Retinal pigment epithelial cell (primary cell): Measurements from ENCODE around the gene PIEZO2.

ENCODE experiments used
- DNase-seq: peaks from one replicate; pipeline ENCODE4 v3.0.0-alpha.2; 2010; ENCODE audit warnings: low read depth
- H3K4me3 ChIP-seq: 2 replicates; pipeline ENCODE4 v1.5.1; 2011; ENCODE audit warnings: mild to moderate bottlenecking, low read length, control low read depth, moderate library complexity
- TF ChIP-seq, protein P1 (sequence below): conservative IDR thresholded peaks from 2 replicates; pipeline ENCODE4 v1.5.1; 2011; ENCODE audit warnings: low read depth, low read length, control low read depth, inconsistent platforms

PIEZO2 gene

DNA sequence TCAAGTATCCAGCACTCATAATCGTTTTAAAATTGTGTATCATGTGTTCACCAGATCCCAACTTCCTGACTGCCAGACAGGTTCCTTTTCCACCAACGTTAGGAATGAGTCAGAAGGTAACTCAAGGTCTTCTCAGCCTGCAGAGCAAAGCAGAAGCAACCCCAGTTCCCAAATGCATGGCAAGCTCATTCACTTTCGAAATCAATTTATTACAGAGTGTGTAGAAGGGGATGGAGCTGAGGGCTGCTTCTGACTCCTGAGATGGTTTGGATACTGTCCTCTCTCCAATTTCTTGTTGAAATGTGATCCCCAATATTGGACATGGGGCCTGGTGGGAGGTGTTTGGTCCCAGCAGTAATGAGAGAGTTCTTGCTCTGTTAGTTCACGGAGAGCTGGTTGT, 114.5 kb downstream of the PIEZO2 start:
- DNase-seq: no peak
- TF ChIP-seq, protein P1, sequence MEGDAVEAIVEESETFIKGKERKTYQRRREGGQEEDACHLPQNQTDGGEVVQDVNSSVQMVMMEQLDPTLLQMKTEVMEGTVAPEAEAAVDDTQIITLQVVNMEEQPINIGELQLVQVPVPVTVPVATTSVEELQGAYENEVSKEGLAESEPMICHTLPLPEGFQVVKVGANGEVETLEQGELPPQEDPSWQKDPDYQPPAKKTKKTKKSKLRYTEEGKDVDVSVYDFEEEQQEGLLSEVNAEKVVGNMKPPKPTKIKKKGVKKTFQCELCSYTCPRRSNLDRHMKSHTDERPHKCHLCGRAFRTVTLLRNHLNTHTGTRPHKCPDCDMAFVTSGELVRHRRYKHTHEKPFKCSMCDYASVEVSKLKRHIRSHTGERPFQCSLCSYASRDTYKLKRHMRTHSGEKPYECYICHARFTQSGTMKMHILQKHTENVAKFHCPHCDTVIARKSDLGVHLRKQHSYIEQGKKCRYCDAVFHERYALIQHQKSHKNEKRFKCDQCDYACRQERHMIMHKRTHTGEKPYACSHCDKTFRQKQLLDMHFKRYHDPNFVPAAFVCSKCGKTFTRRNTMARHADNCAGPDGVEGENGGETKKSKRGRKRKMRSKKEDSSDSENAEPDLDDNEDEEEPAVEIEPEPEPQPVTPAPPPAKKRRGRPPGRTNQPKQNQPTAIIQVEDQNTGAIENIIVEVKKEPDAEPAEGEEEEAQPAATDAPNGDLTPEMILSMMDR: no peak
- H3K4me3 ChIP-seq: no peak overlapping the region

DNA sequence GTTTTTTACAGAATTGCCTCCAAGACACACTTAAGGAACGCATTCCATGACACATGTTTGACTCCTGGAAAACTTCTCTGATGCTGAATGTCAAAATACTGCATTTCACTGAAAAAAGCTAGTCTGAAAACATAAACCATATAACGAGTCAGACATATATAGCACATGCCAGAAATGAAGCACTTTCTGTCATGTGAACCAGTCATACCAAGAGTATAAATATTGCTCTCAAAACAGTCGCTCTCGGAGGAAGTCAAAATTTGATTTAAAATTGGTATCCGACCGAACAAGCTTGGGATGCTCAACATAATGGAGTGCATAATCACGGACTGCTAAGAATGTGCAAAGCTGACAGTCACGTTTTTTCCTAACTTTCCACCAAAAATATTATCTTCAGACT, 115.9 kb downstream of the PIEZO2 start:
- DNase-seq: no peak
- TF ChIP-seq, protein P1: no peak
- H3K4me3 ChIP-seq: no peak overlapping the region

DNA sequence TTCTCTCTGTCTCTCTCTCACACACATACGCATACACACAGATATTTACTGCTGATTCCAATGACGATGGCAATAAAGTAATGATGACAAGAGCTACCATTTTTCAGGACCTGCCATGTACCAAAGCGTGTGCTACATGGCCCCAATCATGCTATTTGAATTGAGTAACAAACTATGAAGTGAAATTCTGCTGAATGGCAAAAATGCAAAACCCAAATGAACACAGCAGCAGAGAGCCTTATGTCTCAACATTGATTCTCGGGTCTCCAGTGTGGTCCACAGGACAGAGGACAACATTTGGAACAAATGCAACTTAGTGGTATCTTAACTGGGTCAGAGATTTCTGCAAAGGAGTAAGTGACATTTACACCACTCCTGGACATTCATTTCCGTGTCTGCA, 117.4 kb downstream of the PIEZO2 start:
- TF ChIP-seq, protein P1: no peak
- no peak overlapping the region for H3K4me3 ChIP-seq

DNA sequence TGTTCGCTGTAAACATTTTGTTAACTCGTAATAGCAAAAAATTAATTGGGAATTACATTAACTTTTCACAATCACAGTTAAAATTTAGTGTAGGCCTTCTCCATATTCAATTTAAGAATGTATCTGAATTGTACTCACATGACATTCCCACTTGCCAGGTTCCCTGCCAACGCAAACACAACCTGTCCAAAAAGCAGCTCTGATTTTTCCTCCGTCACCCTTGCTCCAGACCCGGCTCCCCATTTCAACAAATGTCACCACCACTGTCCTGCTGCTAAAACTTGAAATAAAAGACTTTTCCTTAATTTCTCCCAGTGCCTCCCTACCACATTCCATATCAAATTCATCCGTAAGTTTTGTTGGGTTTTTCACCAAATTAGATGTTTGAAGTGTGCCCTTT, 120.3 kb downstream of the PIEZO2 start:
- TF ChIP-seq, protein P1: no peak
- DNase-seq: no peak
- no peak overlapping the region for H3K4me3 ChIP-seq

More for the DNA sequence above, 117.4 kb downstream of the PIEZO2 start:
- no peak for DNase-seq

DNA sequence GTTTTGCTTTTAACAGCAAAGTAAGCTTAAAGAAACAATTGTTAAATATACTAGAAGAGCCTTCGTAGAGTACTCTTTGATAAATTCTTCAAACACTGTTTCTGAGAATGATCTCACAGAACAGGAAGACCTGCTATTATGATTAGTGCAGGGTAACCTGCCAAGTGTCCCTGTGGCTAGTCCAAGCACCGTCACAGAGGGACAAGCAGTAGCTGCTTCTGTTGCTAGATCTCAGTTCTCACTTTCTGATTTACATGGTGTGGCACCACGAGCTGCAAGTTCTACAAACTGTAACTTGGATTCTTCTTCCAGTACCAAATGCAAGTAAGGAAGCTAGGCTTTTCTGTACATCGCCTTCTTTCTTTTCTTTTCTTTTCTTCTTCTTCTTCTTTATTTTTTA, 121.5 kb downstream of the PIEZO2 start:
- no peak overlapping the region for H3K4me3 ChIP-seq
- no peak for DNase-seq
- TF ChIP-seq, protein P1: no peak

DNA sequence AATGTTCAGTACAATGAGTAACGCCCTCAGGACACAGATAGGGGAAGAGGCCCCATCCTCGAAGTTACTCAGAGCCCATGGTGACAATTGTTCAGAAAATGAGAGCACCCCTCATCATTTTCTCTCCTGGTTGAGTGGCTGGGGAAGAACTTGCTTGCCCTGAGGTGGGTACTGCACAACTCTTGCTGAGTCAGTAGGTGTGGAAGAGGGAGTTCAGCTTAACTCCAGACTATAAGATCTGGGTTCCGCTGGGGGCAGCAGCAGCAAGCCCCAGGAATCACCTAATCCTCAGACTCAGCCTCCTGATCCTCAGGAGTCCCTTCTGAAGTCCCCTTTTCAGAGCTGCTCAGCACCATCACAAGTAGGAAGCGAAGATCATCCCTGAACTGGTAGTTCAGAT, 123.7 kb downstream of the PIEZO2 start:
- TF ChIP-seq, protein P1: no peak
- no peak for DNase-seq
- H3K4me3 ChIP-seq: no peak overlapping the region

DNA sequence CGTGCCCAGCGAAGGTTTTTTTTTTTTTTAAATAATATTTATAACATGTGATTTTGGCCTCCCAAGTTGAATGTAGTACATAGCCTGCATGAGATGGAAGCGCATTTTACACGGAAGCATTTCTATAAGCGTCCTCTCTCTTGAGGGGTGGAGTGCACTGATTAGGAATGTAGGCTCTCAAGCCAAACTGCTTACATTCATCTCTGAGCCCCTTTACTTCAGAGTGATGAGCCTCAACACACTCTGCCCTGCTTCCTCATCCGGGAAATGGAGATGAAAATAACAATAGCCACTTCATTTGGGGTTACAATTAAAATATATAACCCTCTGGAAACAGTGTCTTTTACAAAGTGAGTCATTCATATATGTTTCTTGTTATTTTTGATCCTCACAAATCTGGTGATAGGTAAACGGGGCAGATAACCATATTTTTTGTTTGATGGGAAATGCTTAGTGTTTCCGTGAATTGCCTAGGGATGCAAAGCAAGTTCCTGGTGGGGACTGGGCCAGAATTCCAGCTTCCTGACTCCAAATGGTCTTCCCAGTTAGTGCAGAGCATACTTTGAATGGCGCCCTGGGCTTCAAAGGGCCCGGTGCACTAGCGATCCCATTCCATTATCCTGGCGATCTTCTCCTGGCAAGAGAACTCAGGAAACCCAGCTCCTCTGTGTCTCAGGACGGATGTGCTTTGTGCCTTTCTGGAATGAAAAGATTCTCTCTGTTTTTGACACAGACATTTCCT, 124.3 kb downstream of the PIEZO2 start:
- H3K4me3 ChIP-seq: no peak overlapping the region
- no peak for DNase-seq
- TF ChIP-seq, protein P1: no peak
